Heart left ventricle (tissue), 13 donors: ENCODE measurements around the gene GAS7.

Source experiments
- CTCF ChIP-seq, 12 donors: fragments of 200-600 bp; sonication (generic) in 4 of 12; IDR thresholded peaks; one replicate each; pipeline versions ENCODE4 v1.5.0 to v1.8.0; 2018 to 2022; ENCODE audit warnings: antibody characterized with exemption in 12 of 12, mild to moderate bottlenecking in 5 of 12
- POLR2A ChIP-seq, 2 donors: fragments of 450-650 bp; IDR thresholded peaks; one replicate each; pipeline ENCODE4 v1.6.1; 2017; ENCODE audit warnings: antibody characterized with exemption in 2 of 2, mild to moderate bottlenecking in 2 of 2, moderate library complexity in 2 of 2
- donor health status: ischemic (EF 13 %, LVEDD 7.1; RV severe dilation, severe dysfunction).
- donor health status: DM: no; HTN: yes; CAD: no.
- donor health status: DM: no; HTN: no; CAD: no.
- donor health status: ischemic (EF 25% LVEDD 6.9; RV normal size, moderate dysfunction).
- donor health status: ischemic (EF 25% LVEDD 5.7; RV mildly dilated, moderate dysfunction).
- donor health status: ischemic (EF 35%, LVEDD 5.7; RV mildly dilated, moderate dysfunction).
- donor health status: nonischemic (EF 11% LVEDD 7.7; RV severe dilation, severe dysfunction).
- donor health status: DM: yes; HTN: yes; CAD: no.
- donor health status: PGD.
- donor health status: ischemic (EF 29% LVEDD 5.4; RV normal size, mild dysfunction).
- donor health status: nonischemic (EF 23%, LVEDD 6.1; RV moderate dilation, normal function).

GRCh38 chr17:10031606-10032005 is 166.8 kb downstream of the GAS7 start:
- TF ChIP-seq CTCF (IDR thresholded peaks at IDR 0.05), result no peak
- no peak for TF ChIP-seq POLR2A (IDR thresholded peaks at IDR 0.05)
